NCI-H1417 treated with DMSO at 0.1 percent for 48 hours (cell line): Measurements from ENCODE around the gene PRRC1.
"Not testable (repeated sequence)": the region's sequence is repeated elsewhere in the genome, so short reads cannot be mapped to it uniquely, and the experiment has no call there.

Experiments
- DNase-seq: peaks from one replicate; lab custom pipeline; 2025; lab: John Stamatoyannopoulos, UW

PRRC1 gene

DNA sequence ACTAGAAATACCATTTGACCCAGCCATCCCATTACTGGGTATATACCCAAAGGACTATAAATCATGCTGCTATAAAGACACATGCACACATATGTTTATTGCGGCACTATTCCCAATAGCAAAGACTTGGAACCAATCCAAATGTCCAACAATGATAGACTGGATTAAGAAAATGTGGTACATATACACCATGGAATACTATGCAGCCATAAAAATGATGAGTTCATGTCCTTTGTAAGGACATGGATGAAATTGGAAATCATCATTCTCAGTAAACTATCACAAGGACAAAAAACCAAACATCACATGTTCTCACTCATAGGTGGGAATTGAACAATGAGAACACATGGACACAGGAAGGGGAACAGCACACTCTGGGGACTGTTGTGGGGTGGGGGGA is 27.8 kb downstream of the PRRC1 start:
- not testable (repeated sequence) for DNase-seq

DNA sequence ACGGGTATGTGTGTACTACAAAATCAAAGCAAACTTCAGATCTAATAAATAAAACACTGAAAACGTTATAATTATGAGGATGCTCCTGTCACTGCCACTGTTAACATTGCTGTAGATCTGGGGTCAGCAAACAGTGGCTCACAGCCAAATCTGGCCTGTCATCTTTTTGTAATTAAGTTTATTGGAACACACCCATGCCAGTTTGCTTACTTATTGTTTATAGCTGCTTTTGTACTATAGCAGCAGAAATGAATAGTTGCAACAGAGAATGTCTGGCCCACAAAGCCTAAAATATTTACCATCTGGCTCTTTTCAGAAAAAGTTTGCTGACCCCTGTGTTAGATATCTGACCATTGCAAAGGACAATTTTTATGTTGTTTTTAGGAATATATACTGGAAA is 32.1 kb downstream of the PRRC1 start:
- no peak for DNase-seq

DNA sequence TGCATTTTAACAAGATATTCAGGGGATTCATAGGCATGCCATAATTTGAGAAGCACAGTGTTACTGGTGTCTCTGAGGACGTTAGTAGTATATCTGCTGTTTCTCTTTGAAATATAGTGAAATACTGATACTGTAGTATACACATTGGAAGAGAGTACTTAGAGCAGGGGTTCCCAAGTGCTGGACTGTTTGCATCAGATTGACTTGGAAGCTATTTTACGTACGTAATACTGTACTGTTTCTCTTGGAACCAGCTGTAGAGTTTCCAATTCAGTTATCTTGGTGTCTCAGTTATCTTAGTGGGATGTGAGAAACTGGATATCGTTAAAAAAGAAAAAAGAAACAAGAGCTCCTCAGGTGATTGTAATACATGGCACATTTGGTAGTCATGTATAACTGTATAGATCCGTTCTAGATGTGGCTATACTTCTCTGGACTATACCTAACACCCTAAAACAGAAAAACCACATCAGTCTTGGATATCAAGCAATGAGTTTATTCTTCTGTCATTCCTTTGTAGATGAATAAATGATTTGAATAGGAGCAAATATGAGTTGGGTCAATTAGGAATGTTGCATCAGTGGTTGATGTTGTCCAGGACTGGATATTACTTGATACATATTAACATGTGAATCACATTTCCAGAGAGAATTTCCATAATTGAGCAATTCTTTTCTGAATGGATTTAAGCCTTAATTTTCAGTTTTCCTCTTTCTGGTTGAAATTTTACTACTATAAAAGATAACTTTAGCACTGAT is 33.4 kb downstream of the PRRC1 start:
- DNase-seq: no peak

DNA sequence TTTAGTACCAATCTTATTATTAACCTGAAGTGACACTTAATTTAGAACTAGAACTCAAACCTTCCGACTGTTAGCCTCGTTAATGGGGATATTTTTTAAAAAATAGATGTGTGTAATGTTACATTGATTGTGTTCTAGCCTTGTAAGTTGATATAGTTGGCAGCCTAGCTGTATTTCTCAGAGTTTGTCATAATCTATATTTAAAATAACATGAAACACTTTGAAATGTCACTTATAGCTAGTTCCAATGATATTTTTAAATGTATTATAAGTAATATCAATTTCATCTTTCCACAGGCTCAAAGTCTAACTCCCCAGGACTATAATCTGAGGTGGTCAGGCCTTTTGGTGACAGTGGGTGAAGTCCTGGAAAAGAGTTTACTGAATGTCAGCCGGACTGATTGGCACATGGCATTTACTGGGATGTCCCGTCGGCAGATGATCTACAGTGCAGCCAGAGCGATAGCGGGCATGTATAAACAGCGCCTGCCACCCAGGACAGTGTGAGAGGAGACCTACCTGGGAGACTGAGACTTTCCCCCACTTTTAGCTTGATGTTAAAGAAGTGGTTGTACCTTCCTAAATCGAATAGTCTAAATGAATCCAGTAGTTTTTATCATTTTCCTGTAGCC is 34.1 kb downstream of the PRRC1 start:
- DNase-seq: no peak

DNA sequence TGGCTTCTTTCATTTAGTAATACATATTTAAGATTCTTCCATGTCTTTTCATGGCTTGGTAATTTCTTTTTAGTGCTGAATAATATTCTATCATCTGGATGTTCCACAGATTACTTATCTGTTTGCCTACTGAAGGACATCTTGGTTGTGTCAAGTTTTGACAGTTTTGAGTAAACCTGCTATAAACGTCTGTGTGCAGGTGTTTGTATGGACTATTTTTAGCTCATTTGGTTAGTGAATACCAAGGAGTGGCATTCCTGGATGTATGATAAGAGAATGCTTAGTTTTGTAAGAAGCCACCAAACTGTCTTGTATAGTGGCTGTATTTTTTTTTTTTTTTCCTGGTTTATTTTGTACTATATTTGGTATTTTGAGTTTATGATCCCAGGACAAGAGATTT is 38.4 kb downstream of the PRRC1 start:
- DNase-seq: no peak

DNA sequence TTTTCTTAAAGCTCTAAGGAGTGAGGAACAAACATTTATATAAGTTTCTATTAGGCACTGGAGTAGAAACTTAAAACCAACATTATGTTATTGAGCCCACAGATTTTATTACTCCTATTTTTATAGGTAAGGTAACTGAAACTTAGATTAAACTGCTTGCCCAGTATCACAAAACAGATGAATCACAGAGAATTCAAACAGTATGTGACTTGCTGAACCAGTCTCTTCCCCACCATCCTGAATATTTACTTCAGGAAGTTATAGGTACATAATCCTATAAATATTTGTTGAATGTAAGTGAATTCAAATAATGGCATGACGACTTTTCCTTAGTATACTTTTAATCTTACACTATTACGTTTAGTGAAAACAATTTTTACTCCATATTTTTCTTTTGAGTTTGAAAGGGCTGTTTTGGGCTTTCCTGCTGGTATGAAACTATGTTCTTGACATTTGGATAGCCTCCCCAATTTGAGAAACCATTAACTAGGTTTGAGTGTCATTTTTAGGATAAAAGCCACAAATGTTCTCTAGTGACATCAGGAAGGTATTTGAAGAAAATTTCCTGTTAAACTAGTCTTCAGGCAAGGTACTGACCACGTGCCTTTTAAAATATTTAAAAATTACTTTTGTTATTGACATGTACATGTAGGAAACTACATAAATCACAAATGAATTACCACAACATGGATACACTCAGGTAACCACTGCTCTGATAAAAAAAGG is 39.3 kb downstream of the PRRC1 start:
- no peak for DNase-seq

DNA sequence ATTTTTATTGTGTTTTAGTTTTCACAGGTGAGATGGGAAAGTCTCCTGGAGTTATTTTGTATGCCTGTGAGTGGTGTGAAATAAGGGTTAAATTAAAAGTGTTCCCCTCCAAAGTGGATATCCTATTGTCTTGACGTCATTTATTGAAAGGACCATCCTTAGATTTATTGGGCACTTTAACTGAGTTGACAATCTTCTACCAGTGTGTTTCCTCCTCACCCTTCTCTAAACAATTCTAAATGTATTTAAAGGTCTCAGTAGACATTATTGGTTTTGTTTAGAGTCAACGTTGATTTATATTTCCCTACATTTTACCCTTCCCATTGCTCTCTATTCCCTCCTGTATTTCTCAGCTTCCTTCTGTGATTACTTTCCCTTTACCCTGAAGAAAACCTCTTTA is 40.8 kb downstream of the PRRC1 start:
- no peak for DNase-seq

DNA sequence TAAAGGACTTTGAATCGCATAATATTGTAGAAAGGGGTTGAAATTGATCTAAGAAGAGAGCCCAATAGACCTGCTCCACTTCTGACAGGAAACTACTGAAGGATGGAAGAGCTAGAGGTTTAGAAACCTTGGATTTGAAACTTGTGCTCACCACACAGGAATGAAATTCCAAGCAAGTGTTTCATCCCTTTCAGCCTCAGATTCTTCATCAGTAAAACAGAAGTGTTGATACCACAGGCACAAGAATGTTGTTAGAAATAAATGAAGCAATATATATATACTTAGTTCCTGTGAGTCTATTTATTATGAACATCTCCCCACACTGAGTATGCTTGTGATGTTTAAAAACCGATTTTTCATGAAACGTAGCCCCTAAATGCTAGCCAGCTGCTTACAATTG is 43.8 kb downstream of the PRRC1 start:
- DNase-seq: no peak

DNA sequence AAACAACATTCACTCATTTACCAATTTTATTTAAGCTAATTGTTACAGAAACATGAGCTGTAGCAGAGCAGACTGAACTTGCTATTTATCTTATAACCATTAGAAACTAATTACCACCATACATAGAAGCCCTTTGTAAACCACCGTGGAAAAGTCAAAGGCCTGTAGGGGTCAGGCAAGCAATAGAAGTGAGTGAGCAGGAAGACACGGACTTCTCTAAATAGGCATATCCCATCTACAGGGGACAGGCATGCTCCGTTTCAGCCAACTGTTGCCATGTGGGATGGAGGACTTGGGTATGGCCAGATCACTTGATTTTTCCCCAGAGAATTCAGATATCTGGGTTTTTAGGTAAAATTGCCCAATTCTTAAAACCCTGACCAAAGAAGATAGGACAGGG is 44.8 kb downstream of the PRRC1 start:
- DNase-seq: no peak

DNA sequence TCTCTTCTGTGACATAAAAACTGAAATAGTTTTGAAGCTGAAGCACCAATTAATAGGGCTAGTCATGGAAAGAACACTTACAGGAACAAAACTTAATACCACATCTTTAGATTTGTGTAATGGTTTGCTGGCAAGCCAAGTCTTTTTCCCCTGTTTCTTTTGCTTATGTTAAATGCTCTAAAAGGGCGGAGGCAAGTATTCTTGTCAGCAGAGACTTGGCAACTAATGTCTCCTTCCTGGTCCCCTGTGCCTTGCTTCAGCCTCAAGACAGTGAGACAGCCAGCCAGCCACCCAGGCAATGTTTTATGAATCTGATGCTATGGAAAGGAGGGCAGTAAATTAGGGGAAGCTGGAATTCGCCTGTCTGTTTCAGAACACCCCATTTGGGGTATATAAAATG is 45.7 kb downstream of the PRRC1 start:
- no peak for DNase-seq

DNA sequence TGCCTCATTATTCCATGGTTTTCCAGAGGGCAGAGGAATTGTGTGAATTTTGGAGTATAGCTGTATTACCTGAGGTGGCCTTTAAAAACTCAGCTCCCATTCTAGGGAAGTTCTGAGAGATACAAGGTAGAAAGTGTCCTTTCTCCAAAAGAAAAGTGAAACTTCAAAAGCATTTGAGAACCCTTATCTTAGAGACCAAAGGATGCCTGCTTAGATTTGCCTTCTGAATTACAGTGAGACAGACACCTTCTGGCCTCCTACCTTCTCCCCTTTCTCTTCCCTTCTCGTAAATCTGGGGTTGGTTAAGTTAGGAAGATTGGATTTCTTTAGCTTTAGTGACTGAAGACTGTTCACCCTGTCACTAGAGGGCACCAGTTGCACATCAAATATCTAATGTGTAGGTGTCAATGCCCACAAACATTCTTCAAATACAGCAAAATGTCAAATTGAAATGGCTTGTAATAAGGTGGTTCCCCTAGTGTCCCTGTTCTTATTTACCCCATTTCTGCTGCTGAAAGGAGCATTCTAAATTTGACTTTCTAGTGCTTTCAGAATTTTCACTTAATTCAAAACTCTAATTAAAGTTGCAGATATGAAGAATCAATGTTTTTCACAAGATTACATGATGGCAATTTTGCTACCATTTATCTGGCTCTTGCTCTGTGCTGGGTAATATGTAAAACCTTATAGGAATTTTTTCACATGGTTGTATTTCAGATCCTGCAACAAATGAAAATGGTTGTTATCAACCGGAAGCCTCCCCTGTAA is 46.7 kb downstream of the PRRC1 start:
- no peak for DNase-seq

DNA sequence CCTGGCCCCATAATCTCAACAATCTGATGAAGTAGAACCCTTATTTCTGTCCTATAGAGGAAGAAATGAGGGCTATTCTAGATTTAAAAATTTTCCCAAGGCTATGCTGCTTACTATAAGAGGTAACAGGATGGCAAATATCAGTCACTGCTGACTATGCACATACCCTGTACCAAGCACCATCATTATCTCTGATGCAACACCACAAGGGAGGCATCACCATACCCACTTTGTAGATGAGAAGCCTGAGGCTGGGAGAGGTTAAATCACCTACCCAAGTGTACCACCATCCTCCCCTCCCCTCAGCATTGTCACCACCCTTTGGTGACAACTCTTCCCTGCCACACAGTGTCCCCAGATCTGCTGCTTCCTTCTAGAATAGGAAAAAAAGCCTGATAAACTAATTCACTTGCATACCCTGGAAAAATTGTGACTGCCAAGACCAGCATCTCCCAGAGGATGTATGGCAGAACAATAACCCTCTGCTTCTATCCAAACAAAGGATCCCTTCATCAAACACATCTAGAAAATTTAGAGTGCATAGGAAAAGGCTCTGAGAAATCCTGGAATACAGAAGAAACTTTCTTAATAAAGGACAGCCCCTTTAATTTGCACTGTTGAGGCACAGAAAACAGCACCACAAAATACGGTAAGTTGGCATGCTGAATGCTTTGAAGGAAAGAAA is 48.3 kb downstream of the PRRC1 start:
- DNase-seq: no peak

DNA sequence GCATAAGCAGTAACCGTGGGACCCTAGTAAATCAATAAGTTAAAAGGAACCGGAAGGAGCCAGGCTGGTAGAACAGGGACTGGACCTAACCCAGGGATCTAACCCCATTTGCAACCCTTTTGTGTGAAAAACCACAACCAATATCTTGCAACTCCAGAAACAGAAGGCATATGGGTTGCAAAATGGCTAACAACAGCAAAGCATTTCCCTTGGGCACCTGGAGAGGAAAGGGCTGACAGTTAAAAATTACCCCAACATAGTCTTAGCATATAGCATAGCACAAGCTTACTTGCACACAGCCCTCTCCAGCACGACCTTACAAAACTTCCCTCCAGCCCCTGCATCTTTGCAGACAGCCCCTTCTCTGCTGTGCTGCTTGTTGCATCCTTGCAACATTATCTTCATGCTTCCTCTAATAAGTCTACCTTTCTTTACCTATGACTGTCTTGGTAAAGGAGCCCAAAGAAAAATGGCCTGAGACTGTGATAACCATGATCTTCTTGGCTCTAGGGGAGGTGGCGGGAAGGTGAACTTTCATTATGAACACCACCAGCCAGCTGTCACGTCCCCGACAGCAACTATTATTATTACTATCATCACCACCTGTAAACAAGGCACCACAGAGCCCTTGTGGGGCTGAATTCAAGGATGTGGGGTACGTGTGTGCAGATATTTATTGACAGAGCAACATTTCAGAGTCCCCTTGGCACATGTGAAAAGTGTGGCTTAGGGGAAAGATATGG is 49.8 kb downstream of the PRRC1 start:
- DNase-seq: no peak

DNA sequence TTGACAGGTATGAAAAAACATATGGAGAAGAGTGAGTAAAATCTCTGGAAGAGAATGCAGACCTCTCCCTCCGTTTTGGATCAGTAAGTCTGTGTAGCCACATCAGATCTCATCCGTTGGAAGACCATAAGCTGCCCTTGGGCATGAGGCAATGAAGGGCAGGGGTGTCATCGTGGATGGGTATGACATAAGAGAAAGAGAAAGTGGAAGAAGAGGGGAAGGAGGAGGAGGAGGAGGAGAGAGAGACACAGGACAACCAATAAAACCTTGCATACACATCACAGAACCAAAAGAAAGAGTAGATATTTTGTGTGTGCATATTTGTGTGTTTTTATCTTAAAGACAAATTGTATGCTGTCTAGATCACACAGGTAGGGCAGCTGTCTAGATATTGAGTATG is 50.7 kb downstream of the PRRC1 start:
- no peak for DNase-seq

DNA sequence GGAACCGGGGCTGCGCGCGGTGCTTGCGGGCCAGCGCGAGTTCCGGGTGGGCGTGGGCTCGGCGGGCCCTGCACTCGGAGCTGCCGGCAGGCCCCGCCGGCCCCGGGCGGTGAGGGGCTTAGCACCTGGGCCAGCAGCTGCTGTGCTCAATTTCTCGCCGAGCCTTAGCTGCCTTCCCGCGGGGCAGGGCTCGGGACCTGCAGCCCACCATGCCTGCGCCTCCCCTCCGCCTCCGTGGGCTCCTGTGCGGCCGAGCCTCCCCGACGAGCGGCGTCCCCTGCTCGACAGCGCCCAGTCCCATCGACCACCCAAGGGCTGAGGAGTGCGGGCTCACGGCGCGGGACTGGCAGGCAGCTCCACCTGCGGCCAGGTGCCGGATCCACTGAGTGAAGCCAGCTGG is 52.0 kb downstream of the PRRC1 start:
- DNase-seq: not testable (repeated sequence)

DNA sequence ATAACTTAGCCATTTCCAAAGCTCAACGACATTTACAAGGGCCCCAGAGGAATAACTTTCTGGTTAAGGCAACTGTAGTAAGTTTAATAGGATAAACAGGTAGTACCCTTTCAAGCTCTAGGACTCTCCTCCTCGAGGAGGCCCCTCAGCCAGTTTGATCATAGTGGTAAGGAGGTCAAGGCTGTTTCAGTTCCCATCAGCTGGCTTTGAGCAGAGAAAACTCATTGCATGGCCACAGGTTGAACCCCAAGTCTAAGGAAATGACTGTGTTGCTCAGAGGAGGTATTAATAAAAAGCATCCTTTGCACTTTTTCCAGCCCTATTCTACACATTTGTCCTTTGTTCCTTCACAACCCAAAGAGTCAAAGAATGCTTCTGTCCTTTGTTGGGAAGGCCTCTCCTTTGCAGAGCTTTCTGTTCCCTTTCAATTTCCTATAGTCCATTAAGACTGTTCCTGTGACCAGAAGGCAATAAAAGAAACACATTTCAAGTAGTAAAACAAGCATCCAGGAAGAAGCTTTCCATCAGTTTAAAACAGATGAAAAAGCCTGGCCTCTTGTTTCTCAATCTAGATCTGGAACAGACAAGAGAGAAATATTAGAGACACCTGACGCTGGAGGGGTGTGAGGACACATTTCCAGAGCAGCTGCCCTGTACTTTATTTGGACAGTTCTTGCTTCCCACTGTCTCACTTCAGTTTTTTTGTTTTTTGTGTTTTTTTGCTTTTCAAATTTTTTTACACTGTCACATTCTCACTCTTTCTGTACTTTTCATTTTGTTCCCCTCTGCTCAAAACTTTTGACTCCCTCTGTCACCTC is 54.1 kb downstream of the PRRC1 start:
- no peak for DNase-seq

DNA sequence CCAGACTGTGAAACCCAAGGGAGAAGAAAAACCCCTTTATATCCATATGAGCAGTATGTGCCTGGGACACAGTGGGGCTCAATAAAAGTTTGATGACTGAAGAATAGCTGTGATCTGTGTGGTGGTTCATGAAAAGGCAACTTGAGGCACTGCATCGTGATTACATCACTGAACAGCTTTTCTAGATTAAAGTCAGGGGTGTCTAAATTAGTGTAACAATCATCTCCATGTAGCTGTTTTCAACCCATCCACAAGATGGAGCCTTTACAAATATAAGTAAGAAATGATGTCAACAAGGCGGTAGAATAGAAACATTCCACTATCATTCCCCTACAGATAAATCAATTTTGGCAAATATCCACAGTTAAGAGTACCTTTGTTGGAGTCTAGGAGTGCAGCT is 55.5 kb downstream of the PRRC1 start:
- no peak for DNase-seq

DNA sequence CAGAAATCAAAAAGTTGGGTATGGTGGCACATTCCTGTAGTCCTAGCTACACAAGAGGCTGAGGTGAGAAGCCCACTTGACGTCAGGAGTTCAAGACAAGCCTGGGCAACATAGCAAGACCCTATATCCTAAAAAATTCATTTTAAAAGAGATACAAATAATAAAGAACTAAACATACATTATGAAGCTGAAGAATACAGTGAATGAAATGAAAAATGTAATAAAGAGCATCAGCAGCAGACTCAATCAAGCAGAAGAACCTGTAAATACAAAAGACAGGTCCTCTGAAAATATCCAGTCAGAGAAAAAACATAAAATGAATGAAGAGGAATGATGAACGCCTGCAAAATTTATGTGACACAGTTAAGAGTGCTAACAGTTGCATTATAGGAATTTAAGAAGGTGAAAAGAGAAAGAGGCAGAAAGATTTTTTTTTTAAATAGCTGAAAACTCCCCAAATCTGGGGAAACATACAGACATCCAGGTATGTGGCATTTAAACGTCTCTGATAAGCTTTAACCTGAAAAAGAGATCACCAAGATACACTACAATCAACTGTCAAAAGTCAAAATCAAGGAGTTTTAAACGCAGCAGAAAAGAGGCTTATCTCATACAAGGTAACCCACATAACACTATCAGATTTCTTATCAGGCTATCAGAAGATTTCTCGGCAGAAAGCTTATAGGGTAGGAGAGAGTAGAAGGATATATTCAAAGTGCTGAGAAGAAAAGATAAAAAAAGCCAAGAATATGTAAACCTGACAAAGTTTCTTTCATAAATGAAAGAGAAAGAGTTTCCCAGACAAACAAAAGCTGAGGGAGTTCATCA is 57.6 kb downstream of the PRRC1 start:
- DNase-seq: no peak

DNA sequence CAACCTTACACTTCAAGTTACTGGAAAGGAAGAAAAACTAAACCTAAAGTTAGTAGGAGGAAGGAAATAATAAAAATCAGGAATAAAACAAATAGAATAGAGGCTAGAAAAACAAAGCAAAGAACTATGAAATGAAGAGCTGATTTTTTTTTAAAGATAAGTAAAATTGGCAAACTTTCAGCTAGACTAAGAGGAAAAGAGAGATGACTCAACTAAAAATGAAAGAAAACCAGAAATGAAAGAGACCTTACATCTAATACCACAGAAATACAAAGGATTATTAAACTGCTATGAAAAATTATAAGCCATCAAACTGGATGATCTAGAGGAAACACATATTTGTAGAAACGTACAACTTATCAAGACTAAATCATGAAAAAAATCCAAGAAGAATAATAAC is 60.0 kb downstream of the PRRC1 start:
- DNase-seq: no peak
